PC-9 (cell line): ENCODE data around the gene MAGI1. TPM values are rescaled to one million over a fixed set of nuclear protein-coding genes. Genes with fewer than 3 reads are reported as not detected.

Experiments
- BruUV-seq: library from RNA; stranded (reverse); fragments of 400-500 nt; replicated peaks from 2 replicates; lab custom pipeline; 2021; lab: Mats Ljungman, UMichigan
- CTCF ChIA-PET: fragments of 300-600 bp; sonication (Branson Sonifier 250); formaldehyde crosslinking; loops from one replicate; lab custom pipeline; 2022; ENCODE audit warnings: antibody characterized with exemption; lab: Charles Lee
- POLR2A ChIA-PET: fragments of 300-600 bp; sonication (Branson Sonifier 250); formaldehyde crosslinking; loops from one replicate; lab custom pipeline; 2022; ENCODE audit warnings: antibody characterized with exemption; ENCODE audit not compliant: unreplicated experiment; lab: Charles Lee
- DNase-seq, 2 experiments: peaks; one replicate each; pipeline versions ENCODE4 v3.0.0 to v3.0.0-alpha.2; 2015 to 2022; ENCODE audit warnings: mixed read lengths in 1 of 2
- H2AFZ ChIP-seq: fragments of 200-600 bp; sonication (generic); 2 replicates; pipeline ENCODE4 v1.8.1; 2017; ENCODE audit warnings: antibody characterized with exemption
- H3F3A ChIP-seq: fragments of 200-600 bp; sonication (generic); 2 replicates; pipeline ENCODE4 v1.8.1; 2017; ENCODE audit warnings: antibody characterized with exemption, mild to moderate bottlenecking, low read depth; ENCODE audit not compliant: insufficient read depth
- H3K27ac ChIP-seq: fragments of 200-600 bp; sonication (generic); 2 replicates; pipeline ENCODE4 v1.6.1; 2016; ENCODE audit warnings: mixed run types
- H3K27me3 ChIP-seq: fragments of 200-600 bp; sonication (generic); 2 replicates; pipeline ENCODE4 v1.6.1; 2016; ENCODE audit warnings: low read depth, mixed run types; ENCODE audit not compliant: insufficient read depth
- H3K36me3 ChIP-seq: fragments of 200-600 bp; sonication (generic); 2 replicates; pipeline ENCODE4 v1.6.1; 2016; ENCODE audit warnings: low read depth, mixed run types
- H3K4me1 ChIP-seq: fragments of 200-600 bp; sonication (generic); replicated peaks from 2 replicates; pipeline ENCODE4 v1.6.1; 2016; ENCODE audit warnings: mixed run types; ENCODE audit not compliant: insufficient read depth
- H3K4me2 ChIP-seq: fragments of 200-600 bp; sonication (generic); 2 replicates; pipeline ENCODE4 v1.6.1; 2017; ENCODE audit warnings: mixed run types
- H3K4me3 ChIP-seq: fragments of 200-600 bp; sonication (generic); 2 replicates; pipeline ENCODE4 v1.6.1; 2016; ENCODE audit warnings: mixed run types
- H3K79me2 ChIP-seq: fragments of 200-600 bp; sonication (generic); 2 replicates; pipeline ENCODE4 v1.6.1; 2017; ENCODE audit warnings: low read depth, mixed run types
- H3K9me2 ChIP-seq: fragments of 200-600 bp; sonication (generic); 2 replicates; pipeline ENCODE4 v1.8.1; 2017; ENCODE audit warnings: mild to moderate bottlenecking; ENCODE audit not compliant: insufficient read depth
- H3K9me3 ChIP-seq: fragments of 200-600 bp; sonication (generic); 2 replicates; pipeline ENCODE4 v1.8.1; 2016; ENCODE audit warnings: low read depth; ENCODE audit not compliant: insufficient read depth
- H4K20me1 ChIP-seq: fragments of 200-600 bp; sonication (generic); 2 replicates; pipeline ENCODE4 v1.8.1; 2017; ENCODE audit not compliant: insufficient read depth
- CTCF ChIP-seq: fragments of 200-600 bp; sonication (generic); conservative IDR thresholded peaks from 2 replicates; pipeline ENCODE4 v1.6.1; 2017; ENCODE audit warnings: mixed run types, antibody characterized with exemption, mild to moderate bottlenecking, moderate library complexity
- EZH2 ChIP-seq: fragments of 200-600 bp; sonication (generic); IDR thresholded peaks from 2 replicates; pipeline ENCODE4 v1.8.0; 2017; ENCODE audit warnings: antibody characterized with exemption, low read depth
- intact Hi-C: fragments of 100-400 bp; cut with micrococcal nuclease; formaldehyde crosslinking; loops from one replicate; pipeline ENCODE4 v1.10.0; 2022; ENCODE audit not compliant: unreplicated experiment
- total RNA-seq: library from RNA; stranded (reverse); gene quantifications from 2 replicates; pipeline ENCODE4 v1.2.3, GENCODE V29; 2021

The MAGI1 gene
- total RNA-seq, 1 experiment from 2014 or later: 23.3 TPM

- Histone ChIP-seq H3K79me2 (no peaks in the 10 kb centered on the region), H3K9me3 (no peaks in the 10 kb centered on the region), H3K4me2 (no peak overlapping the region), H4K20me1 (no peaks in the 10 kb centered on the region), H2AFZ (no peak overlapping the region), H3K9me2 (no peaks in the 10 kb centered on the region), H3F3A (no peaks in the 10 kb centered on the region), H3K27me3 (no peaks in the 10 kb centered on the region), H3K36me3 (no peaks in the 10 kb centered on the region), H3K4me3 (no peak overlapping the region), H3K27ac (no peak overlapping the region), H3K4me1 (no peaks in the 10 kb centered on the region)
- ChIA-PET CTCF (no interaction called here), POLR2A (no interaction called here)
- intact Hi-C loops: loop anchor here (10.0 kb wide), 1 partner anchor 820 kb away; no protein-coding TSS in a partner anchor
- TF ChIP-seq CTCF: no peak
- TF ChIP-seq EZH2: no peak
- no peak for DNase-seq
- no TSS peak for BruUV-seq
Measured at GRCh38 chr3:65354880-65355279, 683.8 kb downstream of the MAGI1 start.

GRCh38 chr3:65352951-65353350 lies 685.8 kb downstream of the MAGI1 start:
- no peak for DNase-seq
- H3K27ac ChIP-seq: no peak overlapping the region
- POLR2A ChIA-PET: no interaction called here
- BruUV-seq: no TSS peak
- no peaks in the 10 kb centered on the region for H4K20me1 ChIP-seq
- TF ChIP-seq EZH2 (no peak), CTCF (no peak)
- no peaks in the 10 kb centered on the region for H3K9me2 ChIP-seq
- H3F3A ChIP-seq: no peaks in the 10 kb centered on the region
- no peaks in the 10 kb centered on the region for H3K79me2 ChIP-seq
- H3K9me3 ChIP-seq: no peaks in the 10 kb centered on the region
- H2AFZ ChIP-seq: no peak overlapping the region
- no peak overlapping the region for H3K4me2 ChIP-seq
- H3K36me3 ChIP-seq: no peaks in the 10 kb centered on the region
- H3K27me3 ChIP-seq: no peaks in the 10 kb centered on the region
- intact Hi-C loops: loop anchor here (10.0 kb wide), 1 partner anchor 818 kb away; no protein-coding TSS in a partner anchor
- no peaks in the 10 kb centered on the region for H3K4me1 ChIP-seq
- CTCF ChIA-PET: no interaction called here
- no peak overlapping the region for H3K4me3 ChIP-seq

- DNase-seq: no peak
Measured at GRCh38 chr3:65351753-65352152, 687.0 kb downstream of the MAGI1 start.

More at GRCh38 chr3:65351753-65352152, 687.0 kb downstream of the MAGI1 start:
- H3K4me3 ChIP-seq: no peak overlapping the region
- no peaks in the 10 kb centered on the region for H3K9me2 ChIP-seq
- BruUV-seq: no TSS peak
- H2AFZ ChIP-seq: no peak overlapping the region
- ChIA-PET POLR2A (no interaction called here), CTCF (no interaction called here)
- H3K36me3 ChIP-seq: no peaks in the 10 kb centered on the region
- H3K4me1 ChIP-seq: no peaks in the 10 kb centered on the region
- H3F3A ChIP-seq: no peaks in the 10 kb centered on the region
- no peaks in the 10 kb centered on the region for H4K20me1 ChIP-seq
- intact Hi-C loops: loop anchor here (10.0 kb wide), 1 partner anchor 817 kb away; no protein-coding TSS in a partner anchor
- H3K27ac ChIP-seq: no peak overlapping the region
- TF ChIP-seq CTCF (no peak), EZH2 (no peak)
- H3K4me2 ChIP-seq: no peak overlapping the region
- no peaks in the 10 kb centered on the region for H3K79me2 ChIP-seq
- H3K9me3 ChIP-seq: no peaks in the 10 kb centered on the region
- H3K27me3 ChIP-seq: no peaks in the 10 kb centered on the region
